Measurements from ENCODE around the gene NPIPB2.

DNA sequence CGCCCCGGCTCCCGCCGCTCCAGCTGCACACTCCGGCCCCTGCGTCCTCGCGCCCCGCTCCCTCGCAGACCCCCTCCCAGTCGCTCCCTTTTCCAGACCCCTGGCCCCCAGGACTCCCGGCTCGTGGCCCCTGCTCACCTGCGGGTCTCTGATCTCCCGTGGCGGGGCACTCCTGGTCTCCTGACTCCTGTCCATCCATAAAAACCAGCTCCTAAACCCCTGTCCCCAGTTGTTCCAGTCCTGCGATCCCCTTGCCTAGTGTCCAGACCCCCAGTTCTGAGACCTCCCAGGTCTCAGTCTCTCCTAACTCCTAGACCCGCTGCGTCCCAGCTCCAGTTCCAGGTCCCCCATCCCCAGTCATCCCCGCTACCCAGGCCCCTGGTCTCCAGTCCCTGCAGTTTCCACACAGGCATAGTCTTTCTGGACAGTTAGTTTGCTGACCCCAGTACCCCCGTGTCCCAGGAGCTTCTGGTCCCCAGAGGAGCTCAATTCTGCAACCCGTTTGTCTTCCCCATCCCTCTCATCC lies 35.1 kb upstream of the NPIPB2 start:
- TF ChIP-seq POLR2A (IDR thresholded peaks at IDR 0.05): no peak
- TF ChIP-seq, protein P1, sequence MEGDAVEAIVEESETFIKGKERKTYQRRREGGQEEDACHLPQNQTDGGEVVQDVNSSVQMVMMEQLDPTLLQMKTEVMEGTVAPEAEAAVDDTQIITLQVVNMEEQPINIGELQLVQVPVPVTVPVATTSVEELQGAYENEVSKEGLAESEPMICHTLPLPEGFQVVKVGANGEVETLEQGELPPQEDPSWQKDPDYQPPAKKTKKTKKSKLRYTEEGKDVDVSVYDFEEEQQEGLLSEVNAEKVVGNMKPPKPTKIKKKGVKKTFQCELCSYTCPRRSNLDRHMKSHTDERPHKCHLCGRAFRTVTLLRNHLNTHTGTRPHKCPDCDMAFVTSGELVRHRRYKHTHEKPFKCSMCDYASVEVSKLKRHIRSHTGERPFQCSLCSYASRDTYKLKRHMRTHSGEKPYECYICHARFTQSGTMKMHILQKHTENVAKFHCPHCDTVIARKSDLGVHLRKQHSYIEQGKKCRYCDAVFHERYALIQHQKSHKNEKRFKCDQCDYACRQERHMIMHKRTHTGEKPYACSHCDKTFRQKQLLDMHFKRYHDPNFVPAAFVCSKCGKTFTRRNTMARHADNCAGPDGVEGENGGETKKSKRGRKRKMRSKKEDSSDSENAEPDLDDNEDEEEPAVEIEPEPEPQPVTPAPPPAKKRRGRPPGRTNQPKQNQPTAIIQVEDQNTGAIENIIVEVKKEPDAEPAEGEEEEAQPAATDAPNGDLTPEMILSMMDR (IDR thresholded peaks at IDR 0.05): peak in 1 of 6 experiments; percentile 9
